HG03060 (cell line): ENCODE measurements around the gene PNPLA6.
"Not testable (repeated sequence)": the region's sequence is repeated elsewhere in the genome, so short reads cannot be mapped to it uniquely, and the experiment has no call there.

ENCODE experiments used
- ATAC-seq: cut with Tn5 transposase; IDR thresholded peaks from one replicate; pipeline ENCODE4 v1.9.1; 2021; ENCODE audit warnings: low read depth, moderate number of reproducible peaks; ENCODE audit not compliant: unreplicated experiment

The PNPLA6 gene

GRCh38 chr19:7550987-7551761 is 15.7 kb downstream of the PNPLA6 start:
- no peak for ATAC-seq

GRCh38 chr19:7552781-7553180 is 17.3 kb downstream of the PNPLA6 start:
- ATAC-seq = no peak

GRCh38 chr19:7554565-7554964 is 19.0 kb downstream of the PNPLA6 start:
- ATAC-seq = no peak

GRCh38 chr19:7554990-7555864 is 19.7 kb downstream of the PNPLA6 start:
- ATAC-seq = no peak

- no peak for ATAC-seq
These were observed 21.3 kb downstream of the PNPLA6 start for GRCh38 chr19:7556696-7557315.

GRCh38 chr19:7558667-7559066 is 23.1 kb downstream of the PNPLA6 start:
- no peak for ATAC-seq

GRCh38 chr19:7559102-7559501 is 23.6 kb downstream of the PNPLA6 start:
- ATAC-seq = no peak

- ATAC-seq = no peak
These were observed 24.7 kb downstream of the PNPLA6 start for GRCh38 chr19:7560255-7560654.

GRCh38 chr19:7561325-7561724 is 25.8 kb downstream of the PNPLA6 start:
- ATAC-seq = no peak

GRCh38 chr19:7562646-7563393 is 27.3 kb downstream of the PNPLA6 start:
- no peak for ATAC-seq

GRCh38 chr19:7564866-7565265 is 29.3 kb downstream of the PNPLA6 start:
- no peak for ATAC-seq

- no peak for ATAC-seq
These were observed 29.8 kb downstream of the PNPLA6 start for GRCh38 chr19:7565332-7565731.

GRCh38 chr19:7570761-7571160 is 35.2 kb downstream of the PNPLA6 start:
- no peak for ATAC-seq

GRCh38 chr19:7575434-7576040 is 40.0 kb downstream of the PNPLA6 start:
- no peak for ATAC-seq

GRCh38 chr19:7577422-7577821 is 41.9 kb downstream of the PNPLA6 start:
- not testable (repeated sequence) for ATAC-seq

GRCh38 chr19:7578127-7578526 is 42.6 kb downstream of the PNPLA6 start:
- ATAC-seq = no peak

GRCh38 chr19:7579182-7579581 is 43.7 kb downstream of the PNPLA6 start:
- no peak for ATAC-seq

GRCh38 chr19:7582446-7582845 is 46.9 kb downstream of the PNPLA6 start:
- no peak for ATAC-seq

- ATAC-seq = no peak
These were observed 54.3 kb downstream of the PNPLA6 start for GRCh38 chr19:7589822-7590221.

- no peak for ATAC-seq
These were observed 54.7 kb downstream of the PNPLA6 start for GRCh38 chr19:7590256-7590655.
